Measurements from ENCODE around the gene TMEM33.

The TMEM33 gene

GRCh38 chr4:41940834-41941233 is 5.6 kb downstream of the TMEM33 start:
- no peak for DNase-seq

GRCh38 chr4:41943506-41943905 is 8.3 kb downstream of the TMEM33 start:
- DNase-seq = no peak

GRCh38 chr4:41944089-41944488 is 8.9 kb downstream of the TMEM33 start:
- no peak for DNase-seq

DNA sequence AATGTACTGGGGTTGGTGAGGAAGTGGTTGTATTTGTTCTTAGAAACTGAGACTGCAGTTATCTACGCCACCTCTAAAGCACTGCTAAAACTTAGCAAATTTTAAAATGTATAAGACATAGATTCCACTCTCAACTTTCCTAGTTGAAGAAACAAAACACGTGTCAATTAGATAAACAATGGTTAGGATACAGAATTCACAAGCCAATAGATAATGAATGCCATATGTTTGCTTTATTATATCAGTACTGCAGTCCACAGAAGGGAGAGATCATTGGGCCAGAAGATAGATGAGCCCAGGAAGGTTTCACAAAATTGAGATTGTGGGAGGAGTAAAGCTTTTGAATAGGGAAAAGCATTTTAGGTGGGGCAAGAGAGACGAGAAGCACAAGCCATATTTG is 14.3 kb downstream of the TMEM33 start:
- no peak for DNase-seq

DNA sequence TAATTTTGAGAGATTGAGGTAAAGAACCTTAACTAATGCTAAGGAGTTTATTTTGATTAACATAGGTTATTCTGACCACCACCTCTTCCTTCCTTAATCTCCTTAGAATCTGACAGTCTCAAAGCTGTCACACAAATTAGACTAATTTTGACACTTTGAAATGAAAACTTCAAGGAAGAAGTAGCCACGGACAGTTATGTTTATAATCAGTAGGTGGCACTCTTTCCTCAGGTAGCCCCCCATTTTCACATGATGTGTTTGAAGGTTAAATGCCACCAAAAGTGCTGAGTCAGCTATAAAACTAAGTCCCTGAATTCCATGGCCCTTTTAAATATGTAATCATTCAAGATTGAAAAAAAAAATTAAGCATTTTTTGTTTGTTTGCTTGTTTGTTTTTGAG is 22.4 kb downstream of the TMEM33 start:
- no peak for DNase-seq

DNA sequence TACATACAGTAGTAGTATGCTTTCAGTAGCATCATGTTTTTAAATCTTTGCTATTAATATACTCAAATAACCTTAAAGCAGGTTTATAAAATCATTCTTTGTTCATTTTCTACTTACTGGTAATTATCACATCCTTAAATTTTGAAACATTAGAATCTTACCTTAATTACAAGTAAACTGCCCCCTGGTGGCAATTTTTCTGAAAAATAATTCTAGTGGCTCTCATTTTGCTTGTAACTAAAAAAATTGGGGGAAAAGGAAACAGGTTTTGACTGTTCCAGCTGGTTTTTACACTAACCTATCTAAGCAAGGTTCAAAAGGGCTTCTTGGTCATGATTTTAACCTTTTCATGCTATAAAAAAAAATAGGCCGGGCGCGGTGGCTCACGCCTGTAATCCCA is 27.9 kb downstream of the TMEM33 start:
- no peak for DNase-seq

DNA sequence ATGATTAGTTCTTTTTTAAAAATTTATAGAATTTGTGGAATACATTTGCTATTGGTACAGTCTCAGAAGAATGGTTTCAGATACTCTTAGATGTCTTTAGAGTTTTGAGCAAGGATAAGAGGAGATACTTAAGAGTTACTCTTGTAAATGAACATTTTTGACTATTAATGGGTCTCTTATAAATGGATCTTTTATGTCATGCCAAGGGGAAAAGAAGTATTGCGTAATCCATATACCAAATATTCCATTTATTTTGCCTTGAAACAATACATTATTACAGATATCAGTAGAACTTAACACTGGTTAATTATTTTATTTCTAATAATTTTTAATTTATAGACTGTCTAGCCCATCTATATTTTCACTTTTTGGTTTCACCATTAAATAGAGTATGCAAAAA is 29.2 kb downstream of the TMEM33 start:
- no peak for DNase-seq

DNA sequence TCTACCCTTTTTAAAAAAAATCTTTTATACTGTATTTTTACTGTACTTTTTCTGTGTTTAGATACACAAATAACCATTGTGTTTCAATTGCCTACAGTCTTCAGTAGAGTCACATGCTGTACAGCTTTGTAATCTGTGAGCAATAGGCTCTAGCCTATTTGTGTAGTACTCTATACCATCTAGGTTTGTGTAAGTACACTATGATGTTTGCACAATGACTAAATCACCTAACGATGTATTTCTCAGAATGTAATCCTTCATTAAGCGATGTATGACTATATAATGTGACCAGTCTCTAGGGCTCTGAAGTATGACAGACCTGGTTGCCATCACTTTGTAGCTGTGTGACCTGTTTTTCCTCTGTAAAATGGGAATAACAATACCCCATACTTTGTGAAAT is 32.2 kb downstream of the TMEM33 start:
- DNase-seq = no peak

DNA sequence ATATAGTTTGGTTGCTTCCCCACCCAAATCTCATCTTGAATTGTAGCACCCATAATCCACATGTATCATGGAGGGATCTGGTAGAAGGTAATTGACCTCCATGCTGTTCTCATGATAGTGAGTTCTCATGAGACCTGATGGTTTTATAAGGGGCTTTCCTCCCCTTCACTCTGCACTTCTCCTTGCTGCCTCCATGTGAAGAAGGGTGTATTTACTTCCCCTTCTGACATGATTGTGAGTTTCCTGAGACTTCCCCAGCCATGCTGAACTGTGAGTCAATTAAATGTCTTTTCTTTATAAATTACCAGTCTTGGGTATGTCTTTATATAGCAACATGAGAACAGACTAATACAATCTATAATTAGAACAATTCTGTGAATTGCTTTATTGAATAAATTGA is 34.4 kb downstream of the TMEM33 start:
- no peak for DNase-seq

DNA sequence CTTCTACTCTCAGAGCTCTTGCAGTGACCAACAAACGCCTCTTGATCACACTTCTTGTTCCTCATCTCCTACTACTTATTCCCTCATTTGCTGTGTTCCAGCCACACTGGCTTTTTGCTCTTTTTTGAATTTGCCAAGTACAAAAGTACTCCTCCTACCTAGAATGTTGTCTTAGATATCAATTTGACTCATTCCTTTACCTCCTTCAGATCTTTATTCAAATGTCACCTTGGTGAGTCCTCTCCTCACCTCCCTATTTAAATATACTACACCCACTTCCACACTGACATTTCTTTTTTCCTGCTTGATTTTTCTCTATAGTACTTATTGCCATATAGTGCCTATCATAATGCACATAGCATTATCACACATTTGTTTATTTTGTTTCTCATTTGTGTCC is 40.1 kb downstream of the TMEM33 start:
- no peak for DNase-seq

GRCh38 chr4:41976775-41977516 is 41.7 kb downstream of the TMEM33 start:
- no peak for DNase-seq

DNA sequence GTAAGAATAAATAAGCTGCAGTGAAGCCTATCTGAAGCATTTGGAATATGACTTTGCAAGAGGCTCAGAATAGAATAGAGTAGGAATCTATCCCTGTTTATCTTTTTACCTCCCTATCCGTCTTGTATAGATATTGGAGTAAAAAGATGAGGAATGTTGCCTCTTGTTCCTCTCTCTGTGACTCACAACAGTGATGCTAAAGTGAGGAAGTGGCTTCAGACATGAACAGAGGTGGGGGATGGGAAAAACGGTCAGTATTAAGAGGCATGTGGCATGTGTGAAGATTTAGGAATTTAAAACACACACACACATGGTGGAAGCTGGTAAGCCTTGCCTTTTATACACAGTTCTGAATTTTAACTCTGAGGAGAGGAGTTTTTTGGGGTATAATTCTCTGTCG is 42.5 kb downstream of the TMEM33 start:
- DNase-seq = no peak

DNA sequence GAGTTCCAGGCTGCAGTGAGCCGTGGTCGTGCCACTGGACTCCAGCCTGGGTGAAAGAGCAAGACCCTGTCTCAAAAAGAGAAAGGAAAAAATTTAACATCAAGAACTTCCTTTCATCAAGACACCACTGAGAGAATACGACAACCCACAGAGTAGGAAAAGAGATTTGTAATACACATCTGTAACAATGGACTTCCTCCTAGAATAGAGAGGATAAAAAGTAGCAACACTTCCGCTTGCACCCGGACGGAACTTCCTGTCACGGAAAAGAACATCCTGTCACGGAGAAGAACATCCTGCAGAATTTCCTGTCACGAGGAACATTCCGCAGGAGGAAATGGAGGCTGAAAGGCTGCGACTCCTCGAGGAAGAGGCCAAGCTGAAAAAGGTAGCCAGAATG is 46.2 kb downstream of the TMEM33 start, which contains the start of gene DCAF4L1:
DCAF4L1 (plus strand) TSS at position 301 of the 400 bp plus-strand sequence; CDS start at position 338, 37 bp downstream.
- DNase-seq = no peak

DNA sequence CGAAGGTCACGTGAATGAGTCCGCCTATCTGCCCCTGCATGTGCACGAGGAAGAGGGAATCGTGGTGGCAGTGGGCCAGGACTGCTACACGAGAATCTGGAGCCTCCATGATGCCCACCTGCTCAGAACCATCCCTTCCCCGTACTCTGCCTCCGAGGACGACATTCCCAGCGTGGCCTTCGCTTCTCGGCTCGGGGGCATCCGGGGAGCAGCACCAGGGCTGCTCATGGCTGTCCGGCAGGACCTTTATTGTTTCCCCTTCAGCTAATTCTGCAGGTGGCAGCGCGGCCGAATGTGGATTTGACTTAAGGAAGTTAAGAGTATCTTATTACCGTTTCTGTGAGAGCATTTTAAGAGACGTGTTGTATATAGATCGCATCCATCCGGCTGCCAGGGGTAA is 47.5 kb downstream of the TMEM33 start:
- DNase-seq = no peak

GRCh38 chr4:41985151-41985550 is 49.9 kb downstream of the TMEM33 start:
- DNase-seq = no peak

- no peak for DNase-seq
These were observed 54.8 kb downstream of the TMEM33 start for GRCh38 chr4:41989994-41990364.

- DNase-seq = peak; percentile 95
These were observed 55.3 kb downstream of the TMEM33 start, which contains the start of gene SLC30A9 for GRCh38 chr4:41990365-41991111. Gene SLC30A9 (plus strand): TSS chr4:41990530. CDS start chr4:41990652, 122 bp downstream.

- DNase-seq = no peak
These were observed 56.9 kb downstream of the TMEM33 start for GRCh38 chr4:41991916-41992767.

DNA sequence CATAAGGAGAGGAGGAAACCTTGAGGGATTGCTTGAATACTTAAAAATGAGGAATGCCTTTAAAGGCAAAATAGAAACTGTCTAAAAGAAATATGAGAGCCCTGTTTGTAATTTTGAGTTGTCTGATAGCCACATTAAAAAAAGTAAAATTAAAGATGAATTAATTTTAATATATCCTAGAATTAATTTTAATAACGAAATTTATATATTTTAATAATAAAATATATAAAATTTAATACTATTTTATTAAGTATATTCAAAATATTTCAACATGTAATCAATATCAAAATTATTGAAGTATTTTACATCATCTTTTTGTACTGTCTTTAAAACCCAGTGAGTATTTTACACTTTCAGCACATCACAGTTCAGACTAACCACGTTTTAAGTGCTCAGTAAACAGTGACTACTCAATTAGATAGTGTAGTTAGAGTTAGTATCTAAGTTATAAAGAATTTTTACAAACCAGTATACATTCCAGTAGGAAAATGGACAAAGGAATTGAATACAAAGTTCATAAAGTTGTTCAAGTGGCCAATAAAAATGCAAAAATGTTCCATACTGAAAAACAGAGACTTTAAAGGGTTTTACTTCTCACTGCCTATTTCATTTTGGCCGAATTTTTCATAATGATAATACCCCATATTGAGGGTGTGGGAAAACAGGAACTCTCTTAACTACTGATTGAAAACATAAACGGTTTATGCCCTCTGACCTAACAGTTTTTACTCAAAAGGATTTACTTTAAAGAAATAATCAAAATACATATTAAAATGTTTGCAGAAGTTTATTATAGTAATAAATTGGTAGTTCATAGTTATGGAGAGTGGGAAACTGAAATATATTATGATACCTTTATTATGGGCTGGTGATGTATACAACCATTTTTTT is 58.0 kb downstream of the TMEM33 start:
- no peak for DNase-seq

DNA sequence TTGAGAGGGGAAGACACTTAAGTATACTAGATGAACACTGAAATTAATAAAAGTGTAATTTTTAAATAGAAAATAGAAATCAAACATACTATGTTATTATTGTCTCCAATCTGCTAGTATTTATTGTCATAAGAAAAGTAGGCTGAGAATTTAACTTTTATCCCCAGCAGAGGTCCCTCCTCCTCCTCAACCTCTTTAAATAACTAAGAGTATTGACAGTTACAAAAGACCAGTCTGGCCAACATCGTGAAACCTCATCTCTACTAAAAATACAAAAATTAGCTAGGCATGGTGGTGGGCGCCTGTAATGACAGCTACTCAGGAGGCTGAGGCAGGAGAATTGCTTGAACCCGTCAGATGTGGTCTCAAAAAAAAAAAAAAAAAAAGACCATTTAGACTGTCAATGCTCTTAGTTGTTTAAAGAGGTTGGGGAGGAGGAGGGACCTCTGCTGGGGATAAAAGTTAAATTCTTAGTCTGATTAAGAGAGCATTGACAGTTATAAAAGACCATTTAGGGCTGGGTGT is 59.3 kb downstream of the TMEM33 start:
- DNase-seq = no peak

- no peak for DNase-seq
These were observed 62.8 kb downstream of the TMEM33 start for GRCh38 chr4:41998019-41998418.

GRCh38 chr4:41999321-41999720 is 64.1 kb downstream of the TMEM33 start:
- no peak for DNase-seq

Measured in right forelimb (tissue), 1 donor.